Cardiac fibroblast (primary cell): ENCODE measurements around the gene SPECC1.
"Not testable (repeated sequence)": the region's sequence is repeated elsewhere in the genome, so short reads cannot be mapped to it uniquely, and the experiment has no call there.

Experiments used
- DNase-seq, 2 donors: peaks; one replicate each; pipeline versions ENCODE4 v3.0.0 to v3.0.0-alpha.2; 2010; ENCODE audit warnings: low read depth in 2 of 2
- H3K4me3 ChIP-seq, 2 donors: replicated peaks in 1 of 2; 1 replicate in 1 of 2; 2 replicates in 1 of 2; pipeline ENCODE4 v1.5.1; 2011; ENCODE audit warnings: low read depth in 2 of 2, low read length in 2 of 2, mild to moderate bottlenecking in 2 of 2, moderate library complexity in 1 of 2
- CTCF ChIP-seq: IDR thresholded peaks from one replicate; pipeline ENCODE4 v1.5.1; 2011; ENCODE audit warnings: low read depth, mild to moderate bottlenecking, low read length, inconsistent platforms

Gene SPECC1

GRCh38 chr17:20098314-20098713 is 89.2 kb downstream of the SPECC1 start:
- no peak overlapping the region for H3K4me3 ChIP-seq
- TF ChIP-seq CTCF: no peak
- no peak for DNase-seq

- DNase-seq: not testable (repeated sequence)
Measured at GRCh38 chr17:20100806-20101205, 91.6 kb downstream of the SPECC1 start.

GRCh38 chr17:20103454-20104446 is 94.6 kb downstream of the SPECC1 start:
- no peak overlapping the region for H3K4me3 ChIP-seq
- no peak for TF ChIP-seq CTCF
- DNase-seq: peak in 1 of 2 donors; percentile 37

More at GRCh38 chr17:20100806-20101205, 91.6 kb downstream of the SPECC1 start:
- not testable (repeated sequence) for H3K4me3 ChIP-seq

- H3K4me3 ChIP-seq: no peak overlapping the region
- no peak for DNase-seq
- TF ChIP-seq CTCF: no peak
Measured at GRCh38 chr17:20105539-20106280, 96.6 kb downstream of the SPECC1 start.

GRCh38 chr17:20106446-20106845 is 97.3 kb downstream of the SPECC1 start:
- not testable (repeated sequence) for DNase-seq, H3K4me3 ChIP-seq

GRCh38 chr17:20109076-20109475 is 99.9 kb downstream of the SPECC1 start:
- DNase-seq: no peak
- TF ChIP-seq CTCF: no peak
- H3K4me3 ChIP-seq: no peak overlapping the region

GRCh38 chr17:20111538-20111937 is 102.4 kb downstream of the SPECC1 start:
- TF ChIP-seq CTCF: no peak
- H3K4me3 ChIP-seq: no peak overlapping the region
- no peak for DNase-seq
